CD14-positive monocyte (primary cell): ENCODE results near the gene GRK6. TPM values are rescaled to one million over a fixed set of nuclear protein-coding genes. Genes with fewer than 3 reads are reported as not detected.

Source experiments
- DNase-seq, 3 donors: peaks; one replicate each; pipeline ENCODE4 v3.0.0-alpha.2; 2011 to 2022
- H2AFZ ChIP-seq: 2 replicates; pipeline ENCODE4 v1.6.0; 2012; ENCODE audit warnings: mild to moderate bottlenecking, low read depth, low read length, inconsistent platforms; ENCODE audit not compliant: insufficient read depth, poor library complexity, severe bottlenecking
- H3K27ac ChIP-seq, 2 donors: 1 replicate in 1 of 2; 2 replicates in 1 of 2; pipeline ENCODE4 v1.5.1; 2012 to 2013; ENCODE audit warnings: low read length in 2 of 2, control low read depth in 1 of 2, inconsistent platforms in 1 of 2, low read depth in 1 of 2, mild to moderate bottlenecking in 1 of 2
- H3K27me3 ChIP-seq, 2 donors: one replicate each; pipeline versions ENCODE4 v1.6.0 to v1.6.1; 2011 to 2013; ENCODE audit warnings: low read length in 2 of 2; ENCODE audit not compliant: control insufficient read depth in 2 of 2, insufficient read depth in 2 of 2
- H3K36me3 ChIP-seq, 2 donors: replicated peaks in 1 of 2; 1 replicate in 1 of 2; 2 replicates in 1 of 2; pipeline versions ENCODE4 v1.5.1 to v1.6.1; 2012 to 2013; ENCODE audit warnings: low read length in 2 of 2, control low read depth in 1 of 2, inconsistent platforms in 1 of 2, mild to moderate bottlenecking in 1 of 2; ENCODE audit not compliant: insufficient read depth in 2 of 2, control insufficient read depth in 1 of 2
- H3K4me1 ChIP-seq, 2 donors: 1 replicate in 1 of 2; 2 replicates in 1 of 2; pipeline versions ENCODE4 v1.5.1 to v1.6.1; 2012 to 2013; ENCODE audit warnings: low read length in 2 of 2, control low read depth in 1 of 2, inconsistent platforms in 1 of 2, mild to moderate bottlenecking in 1 of 2, moderate library complexity in 1 of 2; ENCODE audit not compliant: insufficient read depth in 2 of 2, control insufficient read depth in 1 of 2
- H3K4me2 ChIP-seq: replicated peaks from 2 replicates; pipeline ENCODE3; 2012; ENCODE audit warnings: low read length, moderate library complexity, mild to moderate bottlenecking; ENCODE audit not compliant: poor library complexity, severe bottlenecking; ENCODE audit errors: extremely low read depth
- H3K4me3 ChIP-seq, 3 experiments: fragments of 200-600 bp in 1 of 3; sonication (generic) in 1 of 3; replicated peaks in 1 of 3; 1 replicate in 2 of 3; 2 replicates in 1 of 3; pipeline ENCODE4 v1.5.1; 2011 to 2013; ENCODE audit warnings: low read length in 3 of 3, mild to moderate bottlenecking in 3 of 3, control low read depth in 2 of 3, low read depth in 2 of 3, inconsistent platforms in 1 of 3, moderate library complexity in 1 of 3
- H3K79me2 ChIP-seq: 2 replicates; pipeline ENCODE4 v1.6.0; 2012; ENCODE audit warnings: mild to moderate bottlenecking, control low read depth, inconsistent platforms, low read length, moderate library complexity; ENCODE audit not compliant: insufficient read depth
- H3K9ac ChIP-seq: 2 replicates; pipeline ENCODE4 v1.6.0; 2017; ENCODE audit warnings: low read length, mild to moderate bottlenecking; ENCODE audit not compliant: insufficient read depth, poor library complexity, severe bottlenecking
- H3K9me3 ChIP-seq, 2 donors: replicated peaks in 1 of 2; 1 replicate in 1 of 2; 2 replicates in 1 of 2; pipeline versions ENCODE4 v1.5.1 to v1.6.1; 2012 to 2013; ENCODE audit warnings: low read length in 2 of 2, control low read depth in 1 of 2; ENCODE audit not compliant: control insufficient read depth in 1 of 2, insufficient read depth in 1 of 2
- H4K20me1 ChIP-seq: 2 replicates; pipeline ENCODE4 v1.6.0; 2012; ENCODE audit warnings: mild to moderate bottlenecking, low read length, control low read depth, moderate library complexity; ENCODE audit not compliant: insufficient read depth
- H3K27ac Mint-ChIP-seq, 7 donors: one replicate each; pipeline ENCODE4 v1.8.0; 2020; ENCODE audit warnings: mild to moderate bottlenecking in 7 of 7, mixed read lengths in 7 of 7, moderate library complexity in 6 of 7, inconsistent platforms in 2 of 7
- H3K27me3 Mint-ChIP-seq, 3 donors: one replicate each; pipeline ENCODE4 v1.8.0; 2021 to 2022; ENCODE audit warnings: low read depth in 3 of 3, mild to moderate bottlenecking in 3 of 3, mixed read lengths in 3 of 3, moderate library complexity in 3 of 3, inconsistent platforms in 1 of 3
- H3K36me3 Mint-ChIP-seq, 2 donors: one replicate each; pipeline ENCODE4 v1.8.0; 2020; ENCODE audit warnings: mixed read lengths in 2 of 2, inconsistent platforms in 1 of 2, mild to moderate bottlenecking in 1 of 2
- H3K4me1 Mint-ChIP-seq: one replicate; pipeline ENCODE4 v1.8.0; 2020; ENCODE audit warnings: mild to moderate bottlenecking, mixed read lengths
- H3K4me3 Mint-ChIP-seq, 2 donors: one replicate each; pipeline ENCODE4 v1.8.0; 2020; ENCODE audit warnings: mild to moderate bottlenecking in 2 of 2, mixed read lengths in 2 of 2, moderate library complexity in 1 of 2
- H3K9me3 Mint-ChIP-seq, 7 donors: one replicate each; pipeline ENCODE4 v1.8.0; 2020 to 2022; ENCODE audit warnings: mixed read lengths in 7 of 7, mild to moderate bottlenecking in 6 of 7, moderate library complexity in 6 of 7, inconsistent platforms in 2 of 7
- CTCF ChIP-seq: fragments of 200-600 bp; IDR thresholded peaks from one replicate; pipeline ENCODE4 v1.8.0; 2022; ENCODE audit warnings: antibody characterized with exemption, mild to moderate bottlenecking
- WGBS: methylation state at CpG from one replicate; pipeline ENCODE4 v1.1.5; 2013; ENCODE audit warnings: missing lambda C conversion rate; ENCODE audit not compliant: insufficient coverage; 5-methylcytosine and 5-hydroxymethylcytosine counted together
- intact Hi-C, 2 donors: fragments of 100-400 bp; cut with micrococcal nuclease; formaldehyde crosslinking; loops; one replicate each; pipeline versions ENCODE4 v1.15.0 to v1.15.1; 2023
- polyA plus RNA-seq, 3 donors: library from polyadenylated mRNA; depleted of rRNA in 1 of 3; unstranded in 2 of 3; stranded (reverse) in 1 of 3; fragments of 300-500 nt in 2 of 3; fragments of >200 nt in 1 of 3; fragmentation: Illumina TruSeq in 2 of 3; gene quantifications; 1 replicate in 2 of 3; 2 replicates in 1 of 3; pipeline ENCODE4 v1.2.3, GENCODE V29; 2012 to 2021

GRK6 gene
- polyA plus RNA-seq, 3 donors, result 41.6 to 101 (median 63.4) TPM

GRCh38 chr5:177445917-177446199, 19.4 kb downstream of the GRK6 start:
- 42% methylated on average over 3 of the region's 8 CpGs for WGBS
- no peaks in the 10 kb centered on the region for H3K79me2 ChIP-seq
- intact Hi-C loops, result loop anchor here in 1 of 2 donors (2.0 kb wide), 1 partner anchor 15 kb away; no protein-coding TSS in a partner anchor
- H3K4me3 ChIP-seq, result peak overlapping the region in 1 of 3 experiments; percentile 73
- H2AFZ ChIP-seq, result no peak overlapping the region
- peaks cover 70% of the 10 kb centered on the region for H4K20me1 ChIP-seq
- Mint-ChIP-seq H3K9me3 (peaks cover 0 to 4% (median 0%) of the 10 kb centered on the region in 7 donors), H3K4me1 (peaks cover 41% of the 10 kb centered on the region), H3K27me3 (peaks cover 29 to 44% (median 34%) of the 10 kb centered on the region in 3 donors), H3K4me3 (peak overlapping the region; percentile 65 to 73), H3K27ac (peak overlapping the region; percentile 18 to 84 (median 51)), H3K36me3 (peaks cover 24 to 28% of the 10 kb centered on the region in 2 donors)
- peaks cover 38 to 57% of the 10 kb centered on the region in 2 donors for H3K4me1 ChIP-seq
- H3K4me2 ChIP-seq, result peak overlapping the region; percentile 86
- peaks cover 0 to 32% of the 10 kb centered on the region in 2 donors for H3K27me3 ChIP-seq
- no peak for TF ChIP-seq CTCF
- peaks cover 29 to 30% of the 10 kb centered on the region in 2 donors for H3K36me3 ChIP-seq
- no peaks in the 10 kb centered on the region for H3K9me3 ChIP-seq
- H3K9ac ChIP-seq, result no peak overlapping the region
- H3K27ac ChIP-seq, result no peak overlapping the region
- DNase-seq, result no peak

- Histone ChIP-seq H3K79me2 (no peaks in the 10 kb centered on the region), H3K27ac (peak within 1 kb of the TSS in 1 of 2 donors; percentile 45), H3K9ac (peak within 1 kb of the TSS; percentile 61), H3K36me3 (peaks cover 24% of the 10 kb centered on the region in 2 donors), H2AFZ (no peak within 1 kb of the TSS), H3K4me1 (peaks cover 38 to 57% of the 10 kb centered on the region in 2 donors), H3K9me3 (no peaks in the 10 kb centered on the region), H3K27me3 (peaks cover 0 to 32% of the 10 kb centered on the region in 2 donors), H3K4me2 (peak within 1 kb of the TSS; percentile 86), H3K4me3 (peak within 1 kb of the TSS; percentile 25 to 73 (median 25)), H4K20me1 (peaks cover 64% of the 10 kb centered on the region)
- H3K27ac Mint-ChIP-seq, result peak within 1 kb of the TSS; percentile 42 to 84 (median 61)
- TF ChIP-seq CTCF, result no peak
- intact Hi-C loops, result no loop called here
- peak in 2 of 3 donors; percentile 51 to 55 for DNase-seq
- H3K4me1 Mint-ChIP-seq, result peaks cover 41% of the 10 kb centered on the region
- peaks cover 32 to 48% (median 36%) of the 10 kb centered on the region in 3 donors for H3K27me3 Mint-ChIP-seq
- H3K4me3 Mint-ChIP-seq, result peak within 1 kb of the TSS; percentile 66 to 73
- H3K36me3 Mint-ChIP-seq, result peaks cover 20 to 25% of the 10 kb centered on the region in 2 donors
- peaks cover 0 to 4% (median 0%) of the 10 kb centered on the region in 7 donors for H3K9me3 Mint-ChIP-seq
- under 1% methylated on average over 87 of the region's 89 CpGs for WGBS
These were observed 20.0 kb downstream of the GRK6 start, which contains the start of gene PRR7 for GRCh38 chr5:177446200-177447065. TSS of gene PRR7 (plus strand) at chr5:177446814. CDS start at chr5:177455068, 8,254 bp downstream.
